ENCODE results near the gene WNT9B.
"Not testable (repeated sequence)": the region's sequence is repeated elsewhere in the genome, so short reads cannot be mapped to it uniquely, and the experiment has no call there.

Gene WNT9B

GRCh38 chr17:46915596-46915995 lies 64.2 kb downstream of the WNT9B start:
- no peak overlapping the region for H3K27ac ChIP-seq
- no peak for DNase-seq
- H3K27me3 ChIP-seq (ENCODE audit: insufficient read depth, low read depth, severe bottlenecking) = peaks cover 6% of the 10 kb centered on the region
- no peak overlapping the region for H3K4me3 ChIP-seq (ENCODE audit: low read depth, low read length)
- H3K9me3 ChIP-seq (ENCODE audit: severe bottlenecking) = no peaks in the 10 kb centered on the region
- no peaks in the 10 kb centered on the region for H3K36me3 ChIP-seq
- TF ChIP-seq, protein P1, sequence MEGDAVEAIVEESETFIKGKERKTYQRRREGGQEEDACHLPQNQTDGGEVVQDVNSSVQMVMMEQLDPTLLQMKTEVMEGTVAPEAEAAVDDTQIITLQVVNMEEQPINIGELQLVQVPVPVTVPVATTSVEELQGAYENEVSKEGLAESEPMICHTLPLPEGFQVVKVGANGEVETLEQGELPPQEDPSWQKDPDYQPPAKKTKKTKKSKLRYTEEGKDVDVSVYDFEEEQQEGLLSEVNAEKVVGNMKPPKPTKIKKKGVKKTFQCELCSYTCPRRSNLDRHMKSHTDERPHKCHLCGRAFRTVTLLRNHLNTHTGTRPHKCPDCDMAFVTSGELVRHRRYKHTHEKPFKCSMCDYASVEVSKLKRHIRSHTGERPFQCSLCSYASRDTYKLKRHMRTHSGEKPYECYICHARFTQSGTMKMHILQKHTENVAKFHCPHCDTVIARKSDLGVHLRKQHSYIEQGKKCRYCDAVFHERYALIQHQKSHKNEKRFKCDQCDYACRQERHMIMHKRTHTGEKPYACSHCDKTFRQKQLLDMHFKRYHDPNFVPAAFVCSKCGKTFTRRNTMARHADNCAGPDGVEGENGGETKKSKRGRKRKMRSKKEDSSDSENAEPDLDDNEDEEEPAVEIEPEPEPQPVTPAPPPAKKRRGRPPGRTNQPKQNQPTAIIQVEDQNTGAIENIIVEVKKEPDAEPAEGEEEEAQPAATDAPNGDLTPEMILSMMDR (IDR thresholded peaks at IDR 0.05; ENCODE audit: low read depth, low read length) = no peak

- no peaks in the 10 kb centered on the region for H3K36me3 ChIP-seq
- TF ChIP-seq, protein P1 (IDR thresholded peaks at IDR 0.05; ENCODE audit: low read depth, low read length) = no peak
- no peak overlapping the region for H3K27ac ChIP-seq
- no peaks in the 10 kb centered on the region for H3K9me3 ChIP-seq (ENCODE audit: severe bottlenecking)
- no peak overlapping the region for H3K4me3 ChIP-seq (ENCODE audit: low read depth, low read length)
- H3K27me3 ChIP-seq (ENCODE audit: insufficient read depth, low read depth, severe bottlenecking) = peaks cover 6% of the 10 kb centered on the region
- DNase-seq = no peak
These were observed 64.8 kb downstream of the WNT9B start for GRCh38 chr17:46916211-46916610.

- Histone ChIP-seq H3K27me3 (ENCODE audit: insufficient read depth, low read depth, severe bottlenecking) (peaks cover 6% of the 10 kb centered on the region), H3K4me3 (ENCODE audit: low read depth, low read length) (no peak overlapping the region), H3K27ac (no peak overlapping the region), H3K36me3 (no peaks in the 10 kb centered on the region), H3K9me3 (ENCODE audit: severe bottlenecking) (no peaks in the 10 kb centered on the region)
- DNase-seq = no peak
- TF ChIP-seq, protein P1 (IDR thresholded peaks at IDR 0.05; ENCODE audit: low read depth, low read length) = no peak
These were observed 65.2 kb downstream of the WNT9B start for GRCh38 chr17:46916623-46917022.

DNA sequence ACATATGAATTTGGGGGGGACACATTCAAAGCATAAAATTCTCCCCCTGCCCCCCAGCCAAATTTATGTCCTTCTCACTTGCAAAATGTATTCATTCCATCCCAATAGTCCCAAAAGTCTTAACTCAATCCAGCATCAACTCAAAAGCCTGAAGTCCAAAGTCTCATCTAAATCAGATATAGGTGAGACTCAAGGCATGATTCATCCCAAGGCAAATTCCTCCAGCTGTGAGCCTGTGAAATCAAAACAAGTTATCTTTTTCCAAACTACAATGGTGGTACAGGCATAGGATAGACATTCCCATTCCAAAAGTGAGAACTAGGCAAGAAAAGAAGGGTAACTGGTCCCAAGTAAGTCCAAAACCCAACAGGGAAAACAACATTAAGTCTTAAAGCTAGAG lies 65.7 kb downstream of the WNT9B start:
- Histone ChIP-seq H3K4me3 (ENCODE audit: low read depth, low read length) (no peak overlapping the region), H3K27me3 (ENCODE audit: insufficient read depth, low read depth, severe bottlenecking) (peaks cover 5% of the 10 kb centered on the region), H3K9me3 (ENCODE audit: severe bottlenecking) (peaks cover 3% of the 10 kb centered on the region), H3K27ac (no peak overlapping the region), H3K36me3 (no peaks in the 10 kb centered on the region)
- DNase-seq = no peak
- TF ChIP-seq, protein P1 (IDR thresholded peaks at IDR 0.05; ENCODE audit: low read depth, low read length) = no peak

DNA sequence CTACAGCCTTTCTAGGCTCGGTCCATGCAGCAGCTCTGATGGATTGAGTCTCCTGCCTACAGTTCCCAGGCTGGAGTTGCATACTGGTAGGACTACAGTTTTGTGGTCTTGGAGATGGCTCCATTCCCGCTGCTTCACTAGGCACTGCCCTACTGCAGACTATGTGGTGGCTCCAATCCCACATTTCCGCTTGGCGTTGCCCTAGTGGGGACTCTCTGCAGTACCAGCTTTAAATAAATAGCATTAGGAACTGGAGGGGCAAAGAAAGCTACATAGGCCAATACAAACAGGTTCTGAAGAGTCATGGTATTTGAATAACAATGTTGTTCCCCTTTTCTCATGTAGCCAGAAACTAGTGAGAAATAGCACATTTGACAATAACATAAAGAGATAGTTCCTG lies 66.1 kb downstream of the WNT9B start:
- no peaks in the 10 kb centered on the region for H3K36me3 ChIP-seq
- TF ChIP-seq, protein P1 (IDR thresholded peaks at IDR 0.05; ENCODE audit: low read depth, low read length) = no peak
- no peak for DNase-seq
- H3K4me3 ChIP-seq (ENCODE audit: low read depth, low read length) = no peak overlapping the region
- peaks cover 3% of the 10 kb centered on the region for H3K9me3 ChIP-seq (ENCODE audit: severe bottlenecking)
- H3K27ac ChIP-seq = no peak overlapping the region
- peaks cover under 1% of the 10 kb centered on the region for H3K27me3 ChIP-seq (ENCODE audit: insufficient read depth, low read depth, severe bottlenecking)

DNA sequence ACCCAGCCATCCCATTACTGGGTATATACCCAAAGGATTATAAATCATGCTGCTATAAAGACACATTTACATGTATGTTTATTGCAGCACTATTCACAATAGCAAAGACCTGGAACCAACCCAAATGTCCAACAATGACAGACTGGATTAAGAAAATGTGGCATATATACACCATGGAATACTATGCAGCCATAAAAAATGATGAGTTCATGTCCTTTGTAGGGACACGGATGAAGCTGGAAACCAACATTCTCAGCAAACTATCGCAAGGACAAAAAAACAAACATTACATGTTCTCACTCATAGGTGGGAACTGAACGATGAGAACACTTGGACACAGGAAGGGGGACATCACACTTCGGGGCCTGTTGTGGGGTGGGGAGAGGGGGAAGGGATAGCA lies 70.6 kb downstream of the WNT9B start:
- DNase-seq; H3K27ac ChIP-seq; H3K36me3 ChIP-seq; H3K27me3 ChIP-seq (ENCODE audit: insufficient read depth, low read depth, severe bottlenecking); H3K4me3 ChIP-seq (ENCODE audit: low read depth, low read length); H3K9me3 ChIP-seq (ENCODE audit: severe bottlenecking): not testable (repeated sequence)

All from WERI-Rb-1 (cell line).